SJCRH30 (cell line): ENCODE data around the gene MGAM2. TPM values are rescaled to one million over a fixed set of nuclear protein-coding genes. Genes with fewer than 3 reads are reported as not detected.
"Not testable (repeated sequence)": the region's sequence is repeated elsewhere in the genome, so short reads cannot be mapped to it uniquely, and the experiment has no call there.

Experiments
- DNase-seq, 2 experiments: peaks; one replicate each; pipeline ENCODE4 v3.0.0-alpha.2; 2015 to 2020
- H3K27ac ChIP-seq: fragments of 250-450 bp; sonication (Bioruptor Pico); 2 replicates; pipeline ENCODE4 v1.5.1; 2020; ENCODE audit warnings: mild to moderate bottlenecking, moderate library complexity
- H3K27me3 ChIP-seq: fragments of 250-450 bp; sonication (Bioruptor Pico); 2 replicates; pipeline ENCODE4 v1.5.1; 2020; ENCODE audit warnings: mild to moderate bottlenecking, moderate library complexity
- H3K36me3 ChIP-seq: fragments of 250-450 bp; sonication (Bioruptor Pico); 2 replicates; pipeline ENCODE4 v1.5.1; 2020; ENCODE audit warnings: mild to moderate bottlenecking, moderate library complexity
- H3K4me1 ChIP-seq: fragments of 250-450 bp; sonication (Bioruptor Pico); 2 replicates; pipeline ENCODE4 v1.5.1; 2020; ENCODE audit warnings: mild to moderate bottlenecking, moderate library complexity
- H3K4me3 ChIP-seq: fragments of 250-450 bp; sonication (Bioruptor Pico); 2 replicates; pipeline ENCODE4 v1.5.1; 2020; ENCODE audit warnings: mild to moderate bottlenecking, moderate library complexity
- H3K9me3 ChIP-seq: fragments of 250-450 bp; sonication (Bioruptor Pico); replicated peaks from 2 replicates; pipeline ENCODE4 v1.5.1; 2020; ENCODE audit warnings: mild to moderate bottlenecking, moderate library complexity
- total RNA-seq: library from RNA; depleted of rRNA; stranded (reverse); fragments of >200 nt; shearing (Covaris generic); gene quantifications from 2 replicates; pipeline ENCODE4 v1.2.3, GENCODE V29; 2014; rRNA removed

MGAM2 gene
- 0.89 and 1.1 TPM in 2 replicates for total RNA-seq

DNA sequence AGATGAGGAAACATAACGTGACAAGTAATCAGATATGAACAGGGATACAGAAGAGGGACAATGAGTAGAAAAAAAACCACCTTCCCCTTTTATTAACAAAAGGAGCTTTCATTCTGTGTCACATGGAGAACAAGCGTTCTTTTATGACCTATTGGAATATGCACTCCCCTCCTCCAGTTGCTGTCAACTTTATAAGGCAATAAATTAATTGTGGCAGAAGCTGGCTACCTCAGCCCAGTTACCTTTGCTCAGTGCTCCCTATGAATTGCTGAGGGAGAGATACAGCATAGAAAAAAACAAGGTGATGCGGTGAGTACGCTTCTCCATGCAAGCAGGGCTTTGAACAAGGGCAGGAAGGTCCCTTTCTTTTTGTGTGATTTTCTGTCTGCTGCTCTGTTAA, at the start of gene MGAM2:
Gene MGAM2 (plus strand): TSS at position 220 of the 400 bp plus-strand sequence. CDS start 5,156 bp downstream, outside the sequence.
- Histone ChIP-seq H3K4me3 (no peak within 1 kb of the TSS), H3K9me3 (no peaks in the 10 kb centered on the region), H3K27ac (no peak within 1 kb of the TSS), H3K4me1 (no peaks in the 10 kb centered on the region), H3K36me3 (no peaks in the 10 kb centered on the region), H3K27me3 (peaks cover 6% of the 10 kb centered on the region; the same call in 1 of the 2 replicates)
- DNase-seq, result no peak

GRCh38 chr7:142063551-142064442, 47.7 kb upstream of the MGAM2 start:
- H3K4me3 ChIP-seq, result no peak overlapping the region
- DNase-seq, result peak in 1 of 2 experiments; percentile 0
- no peaks in the 10 kb centered on the region for H3K4me1 ChIP-seq
- no peak overlapping the region for H3K27ac ChIP-seq
- H3K36me3 ChIP-seq, result no peaks in the 10 kb centered on the region
- peaks cover 3% of the 10 kb centered on the region; the same call in 1 of the 2 replicates for H3K27me3 ChIP-seq
- H3K9me3 ChIP-seq, result no peaks in the 10 kb centered on the region

DNA sequence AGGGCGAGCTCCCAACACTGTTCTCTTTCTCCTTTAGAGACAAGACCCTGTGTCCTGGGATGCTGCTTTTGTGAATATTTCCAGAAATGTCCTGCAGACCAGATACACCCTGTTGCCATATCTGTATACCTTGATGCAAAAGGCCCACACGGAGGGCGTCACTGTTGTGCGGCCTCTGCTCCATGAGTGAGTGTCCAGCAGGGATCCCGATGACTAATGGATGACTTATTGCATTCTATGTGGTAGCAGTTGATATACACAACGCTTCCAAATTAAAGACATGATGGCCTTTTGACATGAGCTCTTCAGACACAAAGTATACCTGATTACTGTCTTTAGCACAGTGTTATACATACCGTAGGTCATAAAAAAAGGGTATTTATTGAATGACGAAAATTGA, 45.0 kb upstream of the MGAM2 start:
- no peak for DNase-seq
- peaks cover 3% of the 10 kb centered on the region; the same call in 1 of the 2 replicates for H3K27me3 ChIP-seq

GRCh38 chr7:142077762-142078161, 33.8 kb upstream of the MGAM2 start:
- no peaks in the 10 kb centered on the region for H3K9me3 ChIP-seq

More for the DNA sequence above, 45.0 kb upstream of the MGAM2 start:
- no peak overlapping the region for H3K27ac ChIP-seq
- H3K36me3 ChIP-seq, result no peaks in the 10 kb centered on the region
- H3K9me3 ChIP-seq, result no peaks in the 10 kb centered on the region
- no peak overlapping the region for H3K4me3 ChIP-seq
- H3K4me1 ChIP-seq, result no peaks in the 10 kb centered on the region

GRCh38 chr7:142083605-142084004, 27.9 kb upstream of the MGAM2 start:
- no peaks in the 10 kb centered on the region for H3K4me1 ChIP-seq
- no peaks in the 10 kb centered on the region for H3K9me3 ChIP-seq
- no peak overlapping the region for H3K4me3 ChIP-seq
- H3K27me3 ChIP-seq, result no peaks in the 10 kb centered on the region
- H3K27ac ChIP-seq, result no peak overlapping the region
- DNase-seq, result no peak
- H3K36me3 ChIP-seq, result no peaks in the 10 kb centered on the region

More at GRCh38 chr7:142077762-142078161, 33.8 kb upstream of the MGAM2 start:
- no peak overlapping the region for H3K4me3 ChIP-seq
- no peaks in the 10 kb centered on the region for H3K4me1 ChIP-seq
- no peak overlapping the region for H3K27ac ChIP-seq
- H3K27me3 ChIP-seq, result no peaks in the 10 kb centered on the region
- no peak for DNase-seq
- no peaks in the 10 kb centered on the region for H3K36me3 ChIP-seq

DNA sequence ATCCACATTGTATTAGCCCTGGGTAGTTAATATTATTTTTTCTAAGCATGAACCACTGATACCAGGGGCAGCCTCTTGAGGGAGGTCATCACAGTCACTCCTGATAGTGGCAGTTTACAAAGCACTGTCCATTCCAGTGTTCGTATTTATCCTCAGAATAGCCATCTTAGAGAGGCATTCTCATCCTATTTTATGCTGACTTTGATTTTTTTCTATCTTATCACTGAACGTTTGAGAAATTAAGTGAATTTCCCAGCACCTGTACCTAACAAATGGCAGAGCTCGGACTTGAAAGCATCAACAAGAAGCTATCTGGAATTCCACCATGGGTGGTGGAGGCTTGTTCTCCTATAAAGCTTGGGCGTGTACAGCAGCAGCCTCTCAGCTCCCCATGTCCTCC, 26.1 kb upstream of the MGAM2 start:
- no peaks in the 10 kb centered on the region for H3K4me1 ChIP-seq
- H3K9me3 ChIP-seq, result no peaks in the 10 kb centered on the region
- H3K36me3 ChIP-seq, result no peaks in the 10 kb centered on the region
- H3K27me3 ChIP-seq, result no peaks in the 10 kb centered on the region
- H3K27ac ChIP-seq, result no peak overlapping the region
- no peak for DNase-seq
- no peak overlapping the region for H3K4me3 ChIP-seq

- Histone ChIP-seq H3K36me3 (no peaks in the 10 kb centered on the region), H3K4me3 (no peak overlapping the region), H3K4me1 (no peaks in the 10 kb centered on the region), H3K9me3 (no peaks in the 10 kb centered on the region), H3K27ac (no peak overlapping the region), H3K27me3 (no peaks in the 10 kb centered on the region)
- DNase-seq, result no peak
Measured at GRCh38 chr7:142088022-142088714, 23.4 kb upstream of the MGAM2 start.

GRCh38 chr7:142089035-142089434, 22.5 kb upstream of the MGAM2 start:
- H3K36me3 ChIP-seq, result no peaks in the 10 kb centered on the region
- DNase-seq, result no peak
- no peak overlapping the region for H3K27ac ChIP-seq
- H3K4me3 ChIP-seq, result no peak overlapping the region
- no peaks in the 10 kb centered on the region for H3K27me3 ChIP-seq
- H3K9me3 ChIP-seq, result no peaks in the 10 kb centered on the region
- no peaks in the 10 kb centered on the region for H3K4me1 ChIP-seq

DNA sequence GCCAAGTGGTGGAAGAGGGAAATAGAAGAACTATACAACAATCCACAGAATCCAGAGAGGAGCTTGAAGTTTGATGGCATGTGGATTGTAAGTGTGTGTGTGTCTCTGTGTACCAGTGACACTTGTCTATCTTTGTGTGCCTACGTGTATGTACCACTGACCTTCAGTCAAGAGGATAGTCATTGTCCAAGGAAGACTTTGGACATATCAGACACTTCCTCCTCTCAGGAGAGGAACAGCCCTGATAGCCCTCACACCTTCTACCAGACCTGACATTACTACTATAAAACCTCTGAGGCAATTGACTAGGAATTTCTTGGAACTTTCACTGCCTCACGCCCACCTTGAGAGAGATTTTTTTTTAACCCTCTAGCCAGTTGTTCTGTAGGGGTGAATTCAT, 19.6 kb upstream of the MGAM2 start:
- H3K36me3 ChIP-seq, result no peaks in the 10 kb centered on the region
- no peaks in the 10 kb centered on the region for H3K9me3 ChIP-seq
- H3K27ac ChIP-seq, result no peak overlapping the region
- H3K4me3 ChIP-seq, result no peak overlapping the region
- no peaks in the 10 kb centered on the region for H3K27me3 ChIP-seq
- no peaks in the 10 kb centered on the region for H3K4me1 ChIP-seq
- DNase-seq, result no peak

- peak in 1 of 2 experiments; percentile 0 for DNase-seq
Measured at GRCh38 chr7:142094861-142095260, 16.7 kb upstream of the MGAM2 start.

GRCh38 chr7:142097571-142097970, 13.9 kb upstream of the MGAM2 start:
- peak in 1 of 2 experiments; percentile 0 for DNase-seq
- Histone ChIP-seq H3K27me3 (0 out of 2 replicates have a peak, but pooled peaks cover 4% of the 10 kb centered on the region), H3K4me3 (no peak overlapping the region), H3K36me3 (no peaks in the 10 kb centered on the region), H3K4me1 (no peaks in the 10 kb centered on the region), H3K9me3 (no peaks in the 10 kb centered on the region), H3K27ac (no peak overlapping the region)

More at GRCh38 chr7:142094861-142095260, 16.7 kb upstream of the MGAM2 start:
- Histone ChIP-seq H3K4me3 (no peak overlapping the region), H3K4me1 (no peaks in the 10 kb centered on the region), H3K27me3 (0 out of 2 replicates have a peak, but pooled peaks cover 4% of the 10 kb centered on the region), H3K27ac (no peak overlapping the region), H3K36me3 (no peaks in the 10 kb centered on the region), H3K9me3 (no peaks in the 10 kb centered on the region)

- Histone ChIP-seq H3K4me3 (no peak overlapping the region), H3K36me3 (no peaks in the 10 kb centered on the region), H3K9me3 (no peaks in the 10 kb centered on the region), H3K27ac (no peak overlapping the region), H3K4me1 (no peaks in the 10 kb centered on the region), H3K27me3 (0 out of 2 replicates have a peak, but pooled peaks cover 4% of the 10 kb centered on the region)
- DNase-seq, result no peak
Measured at GRCh38 chr7:142098004-142098403, 13.5 kb upstream of the MGAM2 start.

- H3K36me3 ChIP-seq, H3K4me1 ChIP-seq, H3K4me3 ChIP-seq, H3K9me3 ChIP-seq, H3K27me3 ChIP-seq, H3K27ac ChIP-seq, DNase-seq: not testable (repeated sequence)
Measured at GRCh38 chr7:142099347-142099746, 12.2 kb upstream of the MGAM2 start.

- H3K9me3 ChIP-seq, result no peaks in the 10 kb centered on the region
- no peak overlapping the region for H3K27ac ChIP-seq
- DNase-seq, result no peak
- H3K4me3 ChIP-seq, result no peak overlapping the region
- no peaks in the 10 kb centered on the region for H3K4me1 ChIP-seq
- 0 out of 2 replicates have a peak, but pooled peaks cover 4% of the 10 kb centered on the region for H3K27me3 ChIP-seq
- H3K36me3 ChIP-seq, result no peaks in the 10 kb centered on the region
Measured at GRCh38 chr7:142100634-142101033, 10.9 kb upstream of the MGAM2 start.

- H3K36me3 ChIP-seq, DNase-seq, H3K4me3 ChIP-seq, H3K27ac ChIP-seq, H3K9me3 ChIP-seq, H3K4me1 ChIP-seq, H3K27me3 ChIP-seq: not testable (repeated sequence)
Measured at GRCh38 chr7:142101794-142102193, 9.7 kb upstream of the MGAM2 start.
